CD4-positive, alpha-beta T cell treated with Interleukin-4 for 1 hour (primary cell): ENCODE results near the gene TAS2R30.
"Not testable (repeated sequence)": the region's sequence is repeated elsewhere in the genome, so short reads cannot be mapped to it uniquely, and the experiment has no call there.

Experiments used
- DNase-seq, 2 donors: peaks; one replicate each; pipeline ENCODE4 v3.0.0-alpha.2; 2020 to 2022

Gene TAS2R30

GRCh38 chr12:11111213-11111612 lies 23.2 kb downstream of the TAS2R30 start:
- DNase-seq: not testable (repeated sequence)

DNA sequence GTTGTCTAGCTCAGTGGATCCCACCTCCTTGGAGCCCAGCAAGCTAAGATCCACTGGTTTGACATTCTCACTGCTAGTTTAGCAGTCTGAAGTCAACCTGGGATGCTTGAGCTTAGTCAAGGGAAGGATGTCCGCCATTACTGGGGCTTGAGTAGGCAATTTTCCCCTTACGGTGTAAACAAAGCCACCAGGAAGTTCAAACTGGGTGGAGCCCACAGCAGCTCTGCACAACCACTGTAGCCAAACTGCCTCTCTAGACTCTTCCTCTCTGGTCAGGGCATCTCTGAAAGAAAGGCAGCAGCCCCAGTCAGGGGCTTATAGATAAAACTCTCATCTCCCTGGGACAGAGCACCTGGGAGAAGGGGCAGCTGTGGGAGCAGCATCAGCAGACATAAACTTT lies 25.6 kb downstream of the TAS2R30 start:
- no peak for DNase-seq

DNA sequence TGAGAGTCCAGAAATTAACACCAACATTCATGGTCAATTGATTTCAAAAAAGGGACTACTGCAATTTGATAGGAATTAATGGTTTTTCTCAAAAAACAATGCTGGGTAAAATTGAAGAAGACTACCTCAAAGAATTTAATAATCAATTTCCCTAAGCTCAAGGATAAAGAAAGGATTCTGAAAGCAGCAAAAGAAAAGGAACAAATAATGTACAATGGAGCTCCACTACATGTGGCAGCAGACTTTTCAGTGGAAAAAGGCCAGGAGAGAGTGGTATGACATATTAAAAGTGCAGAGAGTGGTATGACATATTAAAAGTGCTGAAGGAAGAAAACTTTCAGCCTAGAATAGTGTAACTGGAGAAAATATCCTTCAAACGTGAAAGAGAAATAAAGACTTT lies 26.7 kb downstream of the TAS2R30 start:
- no peak for DNase-seq

DNA sequence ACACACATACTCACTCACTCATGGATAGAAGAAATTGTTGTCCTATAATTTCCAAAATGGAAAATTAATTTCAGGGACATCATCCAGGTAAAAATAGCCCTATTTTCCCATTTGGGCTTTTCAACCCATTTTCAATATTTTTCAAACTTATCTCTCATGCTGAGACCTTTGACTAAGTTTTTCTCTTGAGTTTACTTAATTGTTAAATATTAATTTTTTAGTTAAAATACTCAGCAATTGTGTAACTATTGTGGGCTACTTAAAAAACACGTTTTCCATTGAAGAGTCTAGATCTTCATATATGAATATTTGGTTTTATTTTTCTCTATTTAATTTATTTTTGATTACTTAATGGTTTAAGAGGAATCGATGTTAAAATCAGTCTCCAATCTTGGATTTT lies 28.2 kb downstream of the TAS2R30 start:
- DNase-seq: no peak

GRCh38 chr12:11105546-11105945 lies 28.9 kb downstream of the TAS2R30 start:
- no peak for DNase-seq

DNA sequence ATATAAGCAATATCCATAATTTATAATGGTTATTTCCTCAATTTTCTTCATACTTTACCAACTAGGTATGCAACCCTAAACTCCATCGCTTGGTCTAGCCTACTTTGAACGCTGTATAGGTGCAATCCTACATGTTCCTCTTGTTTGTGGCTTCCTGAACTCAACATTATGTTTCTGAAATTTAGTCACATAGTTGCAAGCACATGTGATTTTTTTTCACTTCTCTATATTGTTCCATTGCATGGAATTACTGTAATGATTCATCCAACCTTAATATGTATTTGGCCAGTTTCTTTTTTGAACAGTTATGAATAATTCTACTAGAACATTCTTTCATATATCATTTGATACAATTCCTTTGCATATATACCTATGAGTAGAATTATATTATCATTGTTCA lies 39.5 kb downstream of the TAS2R30 start:
- not testable (repeated sequence) for DNase-seq

DNA sequence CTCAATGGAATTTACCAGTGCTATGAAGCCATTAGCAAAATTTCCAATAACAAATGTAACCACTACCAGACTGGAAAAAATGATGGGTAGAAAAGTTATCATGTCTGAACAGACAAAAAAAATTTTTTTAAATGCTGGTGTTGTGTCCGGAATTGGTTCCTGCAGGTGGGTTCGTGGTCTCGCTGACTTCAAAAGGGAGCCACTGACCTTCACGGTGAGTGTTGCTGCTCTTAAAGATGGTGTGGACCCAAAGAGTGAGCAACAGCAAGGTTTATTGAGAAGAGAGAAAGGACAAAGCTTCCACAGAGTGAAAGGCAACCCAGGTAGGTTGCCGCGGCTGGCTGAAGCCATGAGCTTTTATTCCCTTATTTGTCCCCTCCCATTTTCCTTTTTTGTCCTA lies 42.3 kb downstream of the TAS2R30 start, which contains the start of gene TAS2R43:
TAS2R43 (minus strand) TSS at position 186 of the 400 bp plus-strand sequence; CDS start at position 102, 84 bp downstream.
- no peak for DNase-seq

DNA sequence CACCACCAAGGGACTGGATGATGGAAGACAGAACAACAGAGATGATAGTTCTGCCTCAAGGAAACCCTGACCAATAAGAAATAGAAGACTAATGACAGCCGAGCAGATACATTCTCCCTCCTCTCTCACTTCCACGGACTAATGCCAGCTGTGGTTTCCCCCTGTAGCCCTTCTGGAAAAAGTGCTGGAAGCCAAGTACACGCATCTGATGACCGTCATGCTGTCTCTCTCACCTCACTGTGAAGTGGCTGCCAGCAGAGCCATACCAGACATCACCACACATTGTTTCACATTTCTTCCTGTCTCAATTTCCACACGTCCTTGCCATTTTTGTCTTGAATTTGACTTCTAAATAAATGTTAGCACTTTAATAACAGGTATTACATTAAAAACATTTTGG lies 45.2 kb downstream of the TAS2R30 start:
- no peak for DNase-seq

DNA sequence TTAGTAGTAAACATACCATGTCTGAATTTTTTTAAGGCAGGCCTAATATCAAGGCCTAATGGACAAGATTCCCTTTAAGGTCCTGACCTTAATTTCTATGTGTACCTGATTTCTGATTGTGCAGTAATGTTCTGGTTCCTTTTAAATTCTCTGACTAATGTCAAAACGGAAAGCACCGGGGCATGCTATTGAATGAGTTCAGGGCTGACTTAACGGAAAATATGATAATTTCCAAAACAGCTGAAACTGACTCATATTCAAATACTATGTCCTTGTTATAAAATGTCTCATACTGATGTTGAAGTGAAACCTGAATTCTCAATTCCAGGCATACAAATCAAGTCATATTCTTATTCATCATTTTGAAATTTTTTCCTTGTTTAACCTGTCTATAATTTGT lies 49.0 kb downstream of the TAS2R30 start:
- no peak for DNase-seq
